ENCODE data around the gene NXNL1. TPM values are rescaled to one million over a fixed set of nuclear protein-coding genes. Genes with fewer than 3 reads are reported as not detected.

The NXNL1 gene
- total RNA-seq, 1 experiment from 2014 or later = not detected

DNA sequence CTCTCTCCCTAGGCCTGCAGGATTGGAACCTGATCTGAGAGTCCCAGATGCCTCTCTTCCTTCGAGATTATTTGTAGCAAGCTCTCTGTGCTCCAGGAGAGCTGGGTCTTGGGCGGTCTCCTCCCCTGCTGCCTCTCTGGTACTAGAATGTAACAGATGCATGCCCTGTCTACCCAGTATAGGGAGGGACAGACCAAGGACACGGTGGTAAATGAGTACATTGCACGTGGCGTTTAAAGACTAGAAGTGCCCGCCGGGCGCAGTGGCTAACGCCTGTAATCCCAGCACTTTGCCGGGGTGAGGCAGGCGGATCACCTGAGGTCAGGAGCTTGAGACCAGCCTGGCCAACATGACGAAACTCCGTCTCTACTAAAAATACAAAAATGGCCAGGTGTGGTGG lies 21.3 kb upstream of the NXNL1 start:
- H3K4me1 Mint-ChIP-seq = peaks cover 8 to 14% of the 10 kb centered on the region in 2 experiments
- no peak overlapping the region for H3K27ac Mint-ChIP-seq
- H3K4me1 ChIP-seq (ENCODE audit: insufficient read depth, low read length) = no peaks in the 10 kb centered on the region
- no peak overlapping the region for H2BK15ac ChIP-seq (ENCODE audit: low read depth, low read length)
- H4K20me1 ChIP-seq (ENCODE audit: control insufficient read depth, insufficient read depth, insufficient read length) = no peaks in the 10 kb centered on the region
- no peak overlapping the region for H3K4ac ChIP-seq (ENCODE audit: low read depth, low read length)
- H2BK5ac ChIP-seq (ENCODE audit: insufficient read length, low read length) = no peak overlapping the region
- no peak overlapping the region for H2AK5ac ChIP-seq (ENCODE audit: insufficient read length, low read length)
- no peak overlapping the region for H3K18ac ChIP-seq (ENCODE audit: insufficient read length, low read depth, low read length)
- no peaks in the 10 kb centered on the region; a peak in 1 of 5 replicates for H3K9me3 Mint-ChIP-seq
- H3K36me3 Mint-ChIP-seq (ENCODE audit: insufficient read depth in 1 of 3, low read depth in 3 of 3) = no peaks in the 10 kb centered on the region; a peak in 1 of 7 replicates
- no peak overlapping the region for H3T11ph ChIP-seq (ENCODE audit: low read length)
- no peak overlapping the region for H3K14ac ChIP-seq (ENCODE audit: insufficient read depth, low read length)
- H3K23me2 ChIP-seq (ENCODE audit: insufficient read length, low read depth, low read length, poor library complexity, severe bottlenecking) = peaks cover 2% of the 10 kb centered on the region
- no peaks in the 10 kb centered on the region for H3K79me1 ChIP-seq (ENCODE audit: insufficient read depth, low read depth, low read length, poor library complexity, severe bottlenecking)
- H3K27me3 Mint-ChIP-seq (ENCODE audit: low read depth) = peaks cover 2% of the 10 kb centered on the region
- H4K5ac ChIP-seq (ENCODE audit: insufficient read length, low read depth, low read length) = no peak overlapping the region
- no peak overlapping the region for H2BK20ac ChIP-seq (ENCODE audit: low read depth, low read length, poor library complexity, severe bottlenecking)
- WGBS (ENCODE audit: extremely low coverage, insufficient read length, low lambda C conversion rate) = no CpG with 5 or more reads among the region's 13 CpGs
- no peaks in the 10 kb centered on the region for H3K27me3 ChIP-seq (ENCODE audit: insufficient read depth, low read length)
- no peak overlapping the region for H3K27ac ChIP-seq (ENCODE audit: insufficient read length, low read depth, low read length)
- no peak overlapping the region for H4K91ac ChIP-seq (ENCODE audit: insufficient read length, low read depth, low read length)
- no peak overlapping the region for H2AFZ ChIP-seq (ENCODE audit: low read length)
- H4K8ac ChIP-seq (replicated peaks; ENCODE audit: insufficient read length, low read depth, low read length) = no peak overlapping the region
- DNase-seq = no peak
- H3K9me3 ChIP-seq (ENCODE audit: control insufficient read depth, low read depth, low read length) = no peaks in the 10 kb centered on the region
- TF ChIP-seq, protein P1, sequence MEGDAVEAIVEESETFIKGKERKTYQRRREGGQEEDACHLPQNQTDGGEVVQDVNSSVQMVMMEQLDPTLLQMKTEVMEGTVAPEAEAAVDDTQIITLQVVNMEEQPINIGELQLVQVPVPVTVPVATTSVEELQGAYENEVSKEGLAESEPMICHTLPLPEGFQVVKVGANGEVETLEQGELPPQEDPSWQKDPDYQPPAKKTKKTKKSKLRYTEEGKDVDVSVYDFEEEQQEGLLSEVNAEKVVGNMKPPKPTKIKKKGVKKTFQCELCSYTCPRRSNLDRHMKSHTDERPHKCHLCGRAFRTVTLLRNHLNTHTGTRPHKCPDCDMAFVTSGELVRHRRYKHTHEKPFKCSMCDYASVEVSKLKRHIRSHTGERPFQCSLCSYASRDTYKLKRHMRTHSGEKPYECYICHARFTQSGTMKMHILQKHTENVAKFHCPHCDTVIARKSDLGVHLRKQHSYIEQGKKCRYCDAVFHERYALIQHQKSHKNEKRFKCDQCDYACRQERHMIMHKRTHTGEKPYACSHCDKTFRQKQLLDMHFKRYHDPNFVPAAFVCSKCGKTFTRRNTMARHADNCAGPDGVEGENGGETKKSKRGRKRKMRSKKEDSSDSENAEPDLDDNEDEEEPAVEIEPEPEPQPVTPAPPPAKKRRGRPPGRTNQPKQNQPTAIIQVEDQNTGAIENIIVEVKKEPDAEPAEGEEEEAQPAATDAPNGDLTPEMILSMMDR (conservative IDR thresholded peaks at IDR 0.05) = no peak
- H3K23ac ChIP-seq (ENCODE audit: insufficient read length, low read depth, low read length) = no peak overlapping the region
- no peak overlapping the region for H3K56ac ChIP-seq (ENCODE audit: insufficient read length, low read depth, low read length)
- no peak overlapping the region for H3K4me3 Mint-ChIP-seq
- H2BK120ac ChIP-seq (ENCODE audit: low read depth, low read length, poor library complexity, severe bottlenecking) = no peak overlapping the region
- H3K4me2 ChIP-seq (ENCODE audit: insufficient read depth, insufficient read length, low read length) = no peak overlapping the region
- H3K9ac ChIP-seq (ENCODE audit: extremely low read depth, insufficient read length, low read length) = no peak overlapping the region
- no peaks in the 10 kb centered on the region for H3K79me2 ChIP-seq (ENCODE audit: insufficient read depth, low read length)
- H2BK12ac ChIP-seq (ENCODE audit: insufficient read length, low read depth, low read length) = no peak overlapping the region
